Esophagus squamous epithelium (tissue), 4 donors: ENCODE measurements around the gene B9D1.

ENCODE experiments used
- CTCF ChIP-seq, 6 experiments: fragments of 450-650 bp in 4 of 6; fragments of 200-600 bp in 2 of 6; sonication (generic) in 2 of 6; IDR thresholded peaks; one replicate each; pipeline ENCODE4 v1.5.1; 2016 to 2019; ENCODE audit warnings: antibody characterized with exemption in 6 of 6, mild to moderate bottlenecking in 4 of 6, moderate library complexity in 4 of 6
- POLR2A ChIP-seq, 4 donors: fragments of 450-650 bp; IDR thresholded peaks; one replicate each; pipeline ENCODE4 v1.6.1; 2017; ENCODE audit warnings: antibody characterized with exemption in 4 of 4, mild to moderate bottlenecking in 4 of 4, moderate library complexity in 3 of 4

GRCh38 chr17:19361326-19361725, 1.2 kb downstream of the B9D1 start:
- TF ChIP-seq CTCF (IDR thresholded peaks at IDR 0.05) = no peak
- no peak for TF ChIP-seq POLR2A (IDR thresholded peaks at IDR 0.05)
